Glomerular visceral epithelial cell (primary cell): ENCODE results near the gene RASGEF1B.
A peak's percentile ranks its signal among the peaks of the same experiment; 100 is the strongest.
"Not testable (repeated sequence)": the region's sequence is repeated elsewhere in the genome, so short reads cannot be mapped to it uniquely, and the experiment has no call there.

Experiments
- DNase-seq: peaks from one replicate; pipeline ENCODE4 v3.0.0-alpha.2; 2016; ENCODE audit errors: extremely low spot score

The RASGEF1B gene

DNA sequence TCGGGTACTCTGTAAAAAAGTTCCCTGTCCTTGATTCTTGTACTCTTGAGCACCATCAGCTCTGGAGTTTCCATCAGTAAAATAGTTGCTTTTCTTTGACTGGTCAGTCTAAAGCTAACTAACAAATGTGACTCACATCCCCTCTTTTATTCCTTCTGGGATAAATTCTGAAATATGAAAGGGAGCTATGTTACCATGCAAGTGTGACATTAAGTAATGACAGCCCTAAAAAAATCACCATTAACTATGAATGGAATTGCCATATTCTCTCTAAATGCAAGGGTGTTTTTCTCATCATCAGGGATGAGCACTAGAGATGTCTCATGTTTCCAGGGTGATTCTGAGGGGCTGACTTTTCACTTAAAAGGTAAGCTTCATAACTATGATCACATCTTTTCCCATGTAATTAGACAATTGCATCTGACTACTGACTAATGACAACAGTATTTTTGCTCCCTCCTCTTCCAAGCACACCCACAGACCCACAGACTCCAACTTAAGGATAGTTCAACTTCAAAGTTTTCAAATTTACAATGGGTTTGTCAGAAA is 26.9 kb upstream of the RASGEF1B start:
- no peak for DNase-seq

GRCh38 chr4:81498046-81498445 is 26.3 kb upstream of the RASGEF1B start:
- no peak for DNase-seq

- no peak for DNase-seq
Observed at GRCh38 chr4:81495345-81495744, 23.6 kb upstream of the RASGEF1B start.

DNA sequence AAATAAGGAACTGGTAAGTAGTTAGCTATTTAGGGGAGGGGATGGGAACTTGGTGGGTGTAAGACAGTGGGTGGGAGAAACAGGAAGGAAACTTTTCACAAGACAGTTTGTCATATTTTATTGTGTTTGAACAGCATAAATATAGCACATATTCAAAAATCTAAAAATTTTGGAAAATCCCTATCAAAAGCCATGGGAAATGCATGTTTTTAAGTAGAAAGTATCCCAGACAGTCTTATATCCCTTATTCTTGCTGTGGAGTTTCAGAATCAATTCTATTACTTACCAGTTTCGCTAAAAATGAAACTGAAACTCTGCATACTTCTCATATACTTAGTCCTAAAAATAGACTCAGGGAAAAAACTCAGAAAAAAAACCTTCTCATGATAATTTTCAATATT is 22.3 kb upstream of the RASGEF1B start:
- no peak for DNase-seq

GRCh38 chr4:81492606-81493230 is 21.0 kb upstream of the RASGEF1B start:
- DNase-seq = no peak

- peak; percentile 35 for DNase-seq
Observed at GRCh38 chr4:81491943-81492342, 20.2 kb upstream of the RASGEF1B start.

DNA sequence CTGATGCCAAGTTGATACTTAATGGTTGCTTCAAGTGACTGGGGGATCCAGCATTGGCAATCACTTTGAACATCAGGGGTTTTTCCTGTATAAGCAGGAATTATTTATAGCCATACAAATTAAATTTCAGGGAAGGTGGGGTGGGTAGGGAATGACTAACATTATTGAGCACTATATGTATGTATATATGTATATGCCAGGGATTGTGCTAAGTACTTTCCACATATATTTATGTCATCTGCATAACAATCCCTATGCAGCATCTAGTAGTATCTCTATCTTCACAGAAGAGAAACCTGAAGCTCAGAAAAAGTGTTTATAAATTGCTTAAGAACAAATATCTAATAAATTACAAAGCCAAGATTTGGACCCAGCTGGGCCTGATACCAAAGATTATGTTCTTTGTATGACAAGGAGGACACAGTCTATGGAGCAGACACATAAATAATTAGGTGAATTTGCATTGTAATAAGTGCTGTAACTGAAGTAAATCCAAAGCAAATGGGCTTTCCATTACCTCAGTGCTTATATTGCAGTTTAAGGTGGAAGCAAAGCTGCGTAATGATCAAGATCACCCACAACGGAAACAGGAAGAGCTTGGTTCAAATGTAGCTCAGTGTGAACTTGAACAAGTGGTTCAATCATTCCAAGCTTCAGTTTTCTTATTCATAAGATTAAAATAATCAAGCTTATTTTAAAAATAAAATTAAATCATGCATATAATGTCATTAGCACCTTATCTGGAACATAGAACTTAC is 18.9 kb upstream of the RASGEF1B start:
- no peak for DNase-seq

DNA sequence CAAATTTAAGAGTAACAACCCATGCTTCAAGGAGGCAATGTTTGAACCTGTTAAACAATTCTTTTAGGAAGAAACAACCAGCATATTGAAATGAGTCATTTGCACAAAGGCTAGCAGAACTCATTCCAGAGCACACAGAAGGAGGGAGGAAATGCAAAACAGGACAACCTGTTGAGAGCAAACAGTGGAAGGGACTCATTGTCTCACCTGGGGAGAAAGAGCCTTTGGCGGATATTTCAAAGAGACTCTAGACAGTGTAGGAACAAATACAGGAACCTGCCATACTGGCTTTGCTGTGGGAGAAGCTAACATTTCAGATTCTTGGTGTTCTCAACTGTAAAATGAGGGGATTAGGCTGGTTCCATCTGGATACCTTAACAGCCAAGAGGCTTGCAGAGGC is 14.8 kb upstream of the RASGEF1B start:
- no peak for DNase-seq

DNA sequence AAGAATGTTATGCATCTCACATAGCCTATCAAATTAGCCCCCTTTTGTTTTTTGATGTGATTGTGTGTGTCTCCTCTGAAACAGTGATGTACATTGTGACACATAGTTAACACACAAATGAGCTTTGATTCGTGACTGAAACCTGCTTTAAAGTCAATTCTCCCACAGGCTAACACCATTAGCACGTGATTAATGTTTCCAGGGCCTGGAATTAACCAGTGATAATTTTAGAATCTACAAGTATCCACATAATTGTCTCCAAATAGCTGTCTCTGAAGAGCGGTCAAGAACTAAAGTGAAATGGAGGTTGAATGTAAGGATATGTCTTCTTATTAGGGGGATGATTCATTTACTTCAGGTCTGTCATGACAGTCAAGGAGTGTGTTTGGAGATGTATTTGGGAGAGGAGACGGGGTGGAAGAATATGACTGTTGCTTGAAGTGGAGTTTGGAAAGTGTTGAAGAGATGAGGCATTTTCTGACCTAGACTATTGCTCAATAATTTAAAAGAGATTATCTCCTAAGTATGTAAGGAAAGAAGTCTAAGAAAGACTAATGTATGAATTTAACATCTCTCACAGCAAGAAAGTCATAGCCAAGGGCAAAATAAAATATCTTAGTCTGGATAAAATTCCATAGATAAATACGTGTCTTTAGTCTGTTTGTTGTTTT is 13.7 kb upstream of the RASGEF1B start:
- DNase-seq = no peak

DNA sequence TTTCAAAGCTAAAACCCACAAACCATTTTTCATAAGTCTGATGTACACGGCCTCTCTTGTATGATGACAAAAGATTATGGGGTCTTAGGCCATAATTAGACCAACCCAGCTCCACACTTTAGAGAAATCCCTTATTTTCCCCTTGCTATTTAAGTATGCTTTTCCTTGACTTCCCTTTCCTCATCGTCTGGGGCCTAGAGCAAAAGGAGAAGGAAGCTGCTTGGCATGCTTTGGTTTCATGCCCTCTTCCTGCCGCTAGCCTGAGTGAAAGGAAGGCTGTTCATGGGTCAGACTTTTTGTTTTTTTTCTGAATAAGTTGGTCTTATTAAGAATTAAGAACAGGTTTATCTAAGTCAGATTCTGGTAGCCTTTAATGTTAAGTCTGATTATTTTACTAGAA is 10.6 kb upstream of the RASGEF1B start:
- no peak for DNase-seq

DNA sequence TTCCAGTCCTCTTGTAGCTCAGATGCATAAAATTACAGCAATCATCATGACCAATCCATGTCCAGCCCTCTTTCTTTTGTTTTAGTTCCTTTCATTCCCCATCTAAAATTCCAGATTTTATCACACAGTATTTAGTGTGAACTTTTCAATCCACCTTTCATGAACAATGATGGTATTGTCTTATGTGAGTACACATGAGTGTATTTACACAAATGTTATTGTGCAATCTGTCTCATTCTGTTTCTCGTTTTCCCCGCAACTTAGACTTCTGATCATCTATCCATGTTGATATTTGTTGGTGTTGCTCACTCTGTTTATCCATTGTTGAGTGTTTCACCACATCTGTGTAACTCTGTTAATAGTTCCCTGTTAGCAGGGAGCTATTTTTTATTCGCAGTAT is 9.4 kb upstream of the RASGEF1B start:
- DNase-seq = no peak

- not testable (repeated sequence) for DNase-seq
Observed at GRCh38 chr4:81479573-81479972, 7.9 kb upstream of the RASGEF1B start.

GRCh38 chr4:81473331-81474265 is 1.9 kb upstream of the RASGEF1B start:
- DNase-seq = not testable (repeated sequence)

GRCh38 chr4:81472281-81473182 is 825 bp upstream of the RASGEF1B start:
- no peak for DNase-seq

DNA sequence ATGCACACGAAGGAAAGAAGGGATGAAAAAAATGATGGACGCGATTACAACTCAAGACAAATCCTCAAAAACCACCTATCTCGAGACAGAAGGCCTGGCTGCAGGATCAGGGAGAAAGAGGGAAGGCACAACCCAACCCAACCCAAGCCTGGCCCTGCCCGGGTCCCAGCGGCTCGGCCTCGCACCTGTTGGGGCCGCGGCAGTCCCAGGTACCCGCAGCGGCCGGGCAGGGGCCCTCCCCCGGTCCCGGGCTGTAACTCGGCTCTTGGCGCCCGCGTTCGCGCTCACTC is 464 bp downstream of the RASGEF1B start:
- DNase-seq = no peak

- DNase-seq = peak; percentile 30
Observed at GRCh38 chr4:81470456-81471297, 1.0 kb downstream of the RASGEF1B start.

GRCh38 chr4:81469781-81470455 is 1.8 kb downstream of the RASGEF1B start:
- DNase-seq = peak; percentile 21

GRCh38 chr4:81468678-81469077 is 3.0 kb downstream of the RASGEF1B start:
- DNase-seq = no peak

GRCh38 chr4:81467672-81467964 is 4.1 kb downstream of the RASGEF1B start:
- no peak for DNase-seq
